ENCODE measurements around the gene MYL11.
"Not testable (repeated sequence)": the region's sequence is repeated elsewhere in the genome, so short reads cannot be mapped to it uniquely, and the experiment has no call there.

The MYL11 gene

GRCh38 chr16:30371248-30371816 lies 3.3 kb upstream of the MYL11 start:
- DNase-seq, result no peak

- no peak for DNase-seq
These were observed 2.4 kb upstream of the MYL11 start for GRCh38 chr16:30372038-30372712.

- peak; percentile 43 for DNase-seq
These were observed 1.9 kb upstream of the MYL11 start for GRCh38 chr16:30372725-30373124.

GRCh38 chr16:30375864-30376263 lies 1.3 kb downstream of the MYL11 start:
- DNase-seq, result no peak

GRCh38 chr16:30376461-30376902 lies 1.9 kb downstream of the MYL11 start:
- DNase-seq, result no peak

- DNase-seq, result no peak
These were observed 2.6 kb downstream of the MYL11 start for GRCh38 chr16:30377050-30377811.

- DNase-seq, result peak; percentile 91
These were observed 3.2 kb downstream of the MYL11 start for GRCh38 chr16:30377812-30378235.

- DNase-seq, result peak; percentile 98
These were observed 3.9 kb downstream of the MYL11 start for GRCh38 chr16:30378236-30379157.

GRCh38 chr16:30379158-30379783 lies 4.7 kb downstream of the MYL11 start:
- DNase-seq, result no peak

GRCh38 chr16:30380072-30380802 lies 5.6 kb downstream of the MYL11 start:
- no peak for DNase-seq

- DNase-seq, result no peak
These were observed 6.2 kb downstream of the MYL11 start for GRCh38 chr16:30380803-30381208.

GRCh38 chr16:30381291-30382041 lies 6.9 kb downstream of the MYL11 start:
- DNase-seq, result no peak

- no peak for DNase-seq
These were observed 7.7 kb downstream of the MYL11 start, which contains the start of gene SEPTIN1 for GRCh38 chr16:30382111-30382881. SEPTIN1 (minus strand) TSS chr16:30382561; CDS start chr16:30382542, 19 bp downstream.

- DNase-seq, result no peak
These were observed 8.9 kb downstream of the MYL11 start for GRCh38 chr16:30383521-30383920.

GRCh38 chr16:30394592-30395154 lies 20.1 kb downstream of the MYL11 start:
- no peak for DNase-seq

- peak; percentile 95 for DNase-seq
These were observed 20.8 kb downstream of the MYL11 start, which contains the start of gene ZNF48 for GRCh38 chr16:30395155-30395991. ZNF48 (plus strand) TSS chr16:30395420; CDS start chr16:30395795, 375 bp downstream.

GRCh38 chr16:30395992-30396585 lies 21.5 kb downstream of the MYL11 start:
- no peak for DNase-seq

GRCh38 chr16:30396627-30397026 lies 22.0 kb downstream of the MYL11 start:
- not testable (repeated sequence) for DNase-seq
